Keratinocyte (primary cell): Measurements from ENCODE around the gene METAP1D.

Experiments
- CTCF ChIP-seq, 3 experiments: IDR thresholded peaks in 1 of 3; conservative IDR thresholded peaks in 1 of 3; optimal IDR thresholded peaks in 1 of 3; 2 replicates in 2 of 3; 3 replicates in 1 of 3; pipeline versions ENCODE3 to v1.5.1; 2011; ENCODE audit warnings: low read length in 3 of 3, mild to moderate bottlenecking in 3 of 3, moderate library complexity in 2 of 3, control low read depth in 1 of 3, inconsistent platforms in 1 of 3; ENCODE audit not compliant: insufficient read depth in 2 of 3; ENCODE audit errors: extremely low read depth in 1 of 3
- EZH2 ChIP-seq: IDR thresholded peaks from one replicate; pipeline ENCODE4 v1.6.1; 2012; ENCODE audit warnings: inconsistent platforms, mild to moderate bottlenecking, low read length, moderate library complexity

GRCh38 chr2:172096626-172097547, 97.1 kb downstream of the METAP1D start:
- TF ChIP-seq CTCF (optimal IDR thresholded peaks at IDR 0.05 in 1 of 3, IDR thresholded peaks at IDR 0.05 in 1 of 3, conservative IDR thresholded peaks at IDR 0.05 in 1 of 3; ENCODE audit: extremely low read depth in 1 of 3, insufficient read depth in 2 of 3, low read length in 3 of 3) = no peak
- TF ChIP-seq EZH2 = no peak
